ENCODE results near the gene LCE5A.
"Not testable (repeated sequence)": the region's sequence is repeated elsewhere in the genome, so short reads cannot be mapped to it uniquely, and the experiment has no call there.

LCE5A gene

DNA sequence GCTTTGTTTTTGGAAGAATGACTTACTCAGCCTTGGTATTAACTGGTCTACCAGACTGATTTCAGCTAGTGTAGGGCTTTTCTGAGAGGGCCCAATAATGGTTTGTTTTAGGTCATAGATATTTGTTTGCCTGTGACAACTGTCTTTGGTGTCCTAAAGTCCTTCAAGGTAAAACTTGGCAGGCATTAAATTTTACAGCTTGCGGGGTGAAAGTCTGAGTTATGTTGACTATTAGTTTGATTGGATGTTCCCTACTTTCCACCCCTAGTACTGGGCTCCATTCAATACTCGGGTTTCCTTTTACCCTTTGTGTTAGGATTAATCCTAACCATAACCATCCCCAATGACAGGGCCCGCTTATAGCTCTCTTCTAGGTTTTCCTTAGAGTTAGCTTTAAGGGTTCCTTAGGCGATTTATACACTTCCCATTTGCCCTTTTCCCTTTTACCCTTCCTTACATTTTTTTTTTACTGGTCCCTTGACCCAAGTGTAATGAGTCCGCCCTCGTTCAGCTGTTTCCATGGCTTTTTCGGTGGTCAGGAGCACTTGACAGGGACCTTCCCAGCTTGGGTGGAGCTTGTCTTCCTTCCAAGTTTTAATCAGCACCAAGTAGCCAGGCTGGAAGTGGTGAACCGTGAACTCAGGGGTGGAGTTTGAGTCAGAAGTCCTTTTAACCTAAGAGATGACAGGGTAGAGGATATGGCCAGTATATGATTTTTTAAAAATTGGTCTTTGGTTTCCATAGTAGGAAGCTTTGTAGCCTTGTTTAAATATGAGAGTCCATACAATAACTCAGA, 28.5 kb upstream of the LCE5A start:
- no peak overlapping the region for H3K27ac ChIP-seq

GRCh38 chr1:152486400-152487006, 24.1 kb upstream of the LCE5A start:
- TF ChIP-seq CTCF (conservative IDR thresholded peaks at IDR 0.05) = peak; percentile 73
- TF ChIP-seq ZFX (IDR thresholded peaks at IDR 0.05) = no peak
- H3K27ac ChIP-seq = no peak overlapping the region

More for the DNA sequence above, 28.5 kb upstream of the LCE5A start:
- TF ChIP-seq ZFX (IDR thresholded peaks at IDR 0.05) (no peak), CTCF (conservative IDR thresholded peaks at IDR 0.05) (no peak)

DNA sequence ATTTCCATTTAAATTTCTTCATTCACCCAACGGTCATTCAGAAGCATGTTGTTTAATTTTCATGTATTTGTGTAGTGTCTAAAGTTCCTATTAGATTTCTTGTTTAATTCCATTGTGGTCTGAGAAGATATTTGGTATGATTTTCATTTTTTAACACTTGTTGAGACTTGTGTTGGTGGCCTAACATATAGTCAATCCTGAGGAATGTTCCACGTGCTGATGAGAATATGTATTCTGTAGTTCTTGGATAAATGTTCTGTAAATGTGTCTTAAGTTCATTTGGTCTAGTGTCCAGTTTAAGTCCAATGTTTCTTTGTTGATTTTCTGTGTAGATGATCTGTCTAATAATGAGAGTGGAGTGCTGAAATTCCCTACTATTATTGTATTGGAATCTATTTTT, 22.7 kb upstream of the LCE5A start:
- H3K27ac ChIP-seq = no peak overlapping the region
- TF ChIP-seq ZFX (IDR thresholded peaks at IDR 0.05) = no peak

DNA sequence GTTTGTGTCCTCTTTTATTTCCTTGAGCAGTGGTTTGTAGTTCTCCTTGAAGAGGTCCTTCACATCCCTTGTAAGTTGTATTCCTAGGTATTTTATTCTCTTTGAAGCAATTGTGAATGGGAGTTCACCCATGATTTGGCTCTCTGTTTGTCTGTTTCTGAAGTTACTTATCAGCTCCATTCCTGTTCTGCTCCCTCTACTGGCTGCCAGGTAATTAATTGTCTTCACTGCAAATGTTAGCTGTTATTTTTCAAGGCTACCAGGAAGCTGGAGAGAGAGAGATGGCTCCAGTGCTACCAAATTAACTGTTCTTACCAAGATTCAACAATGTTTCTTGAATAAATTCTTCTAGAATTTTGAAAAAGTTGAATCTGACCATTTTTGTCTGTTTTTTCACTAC, 19.1 kb upstream of the LCE5A start:
- TF ChIP-seq CTCF (conservative IDR thresholded peaks at IDR 0.05) = peak; percentile 63
- H3K27ac ChIP-seq = not testable (repeated sequence)

- TF ChIP-seq ZFX (IDR thresholded peaks at IDR 0.05) (no peak), CTCF (conservative IDR thresholded peaks at IDR 0.05) (peak; percentile 93)
- no peak overlapping the region for H3K27ac ChIP-seq
Observed at GRCh38 chr1:152495066-152495675, 15.4 kb upstream of the LCE5A start.

DNA sequence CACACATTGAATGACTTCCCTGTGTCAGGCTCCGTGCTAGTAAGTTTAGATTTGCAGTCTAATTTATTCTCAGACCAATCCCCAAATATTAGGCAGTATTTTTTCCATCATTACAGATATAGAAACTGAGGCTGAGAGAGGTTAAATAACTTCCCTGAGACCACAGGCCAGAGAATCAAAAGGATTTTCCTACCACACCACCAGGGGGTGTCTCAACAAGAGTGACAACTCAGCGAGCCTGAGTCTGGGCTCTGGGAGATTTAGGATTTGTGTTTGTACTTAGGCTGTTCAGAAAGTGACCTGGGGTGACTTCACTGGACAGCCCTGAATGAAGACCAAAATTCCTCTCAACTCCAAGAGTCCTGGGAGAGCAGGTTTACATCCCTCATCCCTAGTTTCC, 13.3 kb upstream of the LCE5A start:
- TF ChIP-seq CTCF (conservative IDR thresholded peaks at IDR 0.05) (peak; percentile 72), ZFX (IDR thresholded peaks at IDR 0.05) (no peak)
- H3K27ac ChIP-seq = no peak overlapping the region

DNA sequence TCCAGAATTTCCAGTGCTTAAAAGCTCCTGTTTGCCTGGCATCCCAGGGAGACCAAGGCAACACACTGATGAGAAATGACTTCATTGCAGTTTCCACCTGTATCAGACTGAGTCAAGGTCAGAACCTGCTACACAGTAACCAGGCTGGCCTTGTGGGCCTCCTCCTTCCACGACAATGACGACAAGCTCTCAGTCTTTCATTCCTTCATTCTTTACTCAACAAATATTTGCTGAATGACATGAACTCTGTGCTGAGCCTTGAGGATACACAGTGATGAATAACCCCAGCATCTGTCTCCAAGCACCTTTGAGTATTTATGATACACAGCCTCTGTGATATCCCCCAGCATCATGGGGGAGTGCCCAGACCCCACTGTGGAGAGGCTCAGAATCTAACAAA, 8.9 kb upstream of the LCE5A start:
- H3K27ac ChIP-seq = no peak overlapping the region
- TF ChIP-seq CTCF (conservative IDR thresholded peaks at IDR 0.05) (no peak), ZFX (IDR thresholded peaks at IDR 0.05) (no peak)

Data from C4-2B (cell line).